SKM-1 (cell line): ENCODE measurements around the gene TRIM40.
"Not testable (repeated sequence)": the region's sequence is repeated elsewhere in the genome, so short reads cannot be mapped to it uniquely, and the experiment has no call there.

Experiments used
- DNase-seq: peaks from one replicate; lab custom pipeline; 2025; ENCODE audit not compliant: unreplicated experiment; lab: John Stamatoyannopoulos, UW

Gene TRIM40

DNA sequence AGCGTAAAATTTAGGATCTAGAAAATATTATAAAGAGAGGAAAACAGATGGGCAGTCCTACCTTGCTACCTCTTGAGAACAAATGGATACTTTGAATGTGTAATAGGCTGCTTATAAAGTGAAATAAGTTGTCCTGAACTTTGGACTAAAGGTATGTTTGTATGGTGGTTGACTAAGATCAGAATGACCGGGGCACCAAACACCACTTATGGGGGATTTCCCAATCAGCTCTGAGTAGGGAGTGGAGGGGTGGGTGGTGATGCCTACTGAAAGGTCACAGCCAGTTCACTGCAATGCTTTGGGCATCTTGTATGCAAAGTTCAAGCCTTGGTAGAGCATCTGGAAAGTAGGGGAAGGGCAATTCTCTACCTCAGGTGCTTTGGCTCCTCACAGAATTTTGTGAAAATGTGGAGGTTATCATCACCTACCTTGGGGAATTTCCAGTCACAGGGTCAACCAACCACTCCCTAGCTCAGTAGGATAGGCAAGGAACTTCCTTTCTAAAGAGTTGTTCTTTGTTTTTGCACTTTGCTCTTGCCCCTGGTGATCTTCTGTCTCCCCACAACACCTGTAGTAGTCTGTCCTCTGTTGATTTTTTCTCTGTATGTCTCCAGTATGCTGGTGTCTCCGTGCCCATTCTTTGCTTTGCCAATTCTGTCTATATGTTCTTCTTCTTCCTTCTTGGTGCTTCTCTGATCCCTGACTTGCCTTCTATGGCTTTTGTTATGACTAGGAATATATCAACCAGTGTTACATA lies 22.8 kb upstream of the TRIM40 start, which contains the start of gene TRIM31:
TRIM31 (minus strand) TSS at position 88 of the 757 bp plus-strand sequence. CDS start 285 bp downstream, outside the sequence.
- no peak for DNase-seq

DNA sequence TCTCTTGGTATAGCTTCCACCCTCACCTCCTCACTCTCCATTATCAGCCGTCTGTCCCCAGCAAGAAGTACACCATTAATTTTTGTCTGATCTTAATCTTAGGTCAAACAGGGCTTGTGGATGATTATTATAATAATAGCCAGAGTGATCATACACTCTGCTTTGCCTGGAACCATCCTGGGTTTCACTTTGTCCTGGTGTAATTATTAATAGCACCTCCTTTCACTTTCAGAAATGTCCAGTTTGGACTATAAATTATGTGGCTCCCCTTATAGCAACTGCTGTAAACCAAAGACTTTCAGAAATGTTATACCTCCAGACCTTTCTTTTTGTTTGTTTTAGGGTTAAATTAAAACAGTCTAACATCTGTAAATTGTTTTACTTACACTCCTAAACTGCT lies 22.1 kb upstream of the TRIM40 start:
- DNase-seq, result no peak

DNA sequence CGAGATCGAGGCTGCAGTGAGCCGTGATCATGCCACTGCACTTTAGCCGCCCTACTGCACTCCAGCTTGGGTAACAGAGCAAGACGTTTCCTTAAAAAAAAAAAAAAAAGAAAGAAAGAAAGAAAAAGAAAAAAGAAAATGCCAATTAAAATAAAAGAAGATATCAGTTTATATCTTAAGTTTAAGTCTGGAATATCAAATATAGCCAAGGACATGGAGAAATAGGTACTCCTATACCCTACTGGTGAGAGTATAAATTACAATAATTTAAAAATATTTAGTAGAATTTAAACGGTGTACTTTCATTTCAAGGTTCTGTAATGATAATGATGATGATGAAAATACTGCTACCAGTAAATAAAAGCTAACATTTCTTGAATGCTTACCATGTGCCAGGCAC lies 19.2 kb upstream of the TRIM40 start:
- no peak for DNase-seq

DNA sequence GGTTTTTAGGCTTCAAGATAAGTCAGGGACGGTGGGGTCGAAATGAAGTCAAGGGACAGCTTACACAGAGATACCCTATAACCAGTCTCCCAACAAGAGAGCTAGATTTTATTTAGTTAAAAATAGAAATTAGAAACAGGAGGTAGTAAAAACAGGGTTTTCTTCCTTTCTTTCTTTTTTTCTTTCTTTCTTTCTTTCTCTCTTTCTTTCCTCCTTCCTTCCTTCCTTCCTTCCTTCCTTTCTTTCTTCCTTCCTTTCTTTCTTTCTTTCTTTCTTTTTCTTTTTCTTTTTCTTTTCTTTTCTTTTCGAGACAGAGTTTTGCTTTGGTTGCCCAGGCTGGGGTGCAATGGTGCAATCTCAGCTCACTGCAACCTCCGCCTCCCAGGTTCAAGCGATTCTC lies 17.2 kb upstream of the TRIM40 start:
- DNase-seq, result not testable (repeated sequence)

DNA sequence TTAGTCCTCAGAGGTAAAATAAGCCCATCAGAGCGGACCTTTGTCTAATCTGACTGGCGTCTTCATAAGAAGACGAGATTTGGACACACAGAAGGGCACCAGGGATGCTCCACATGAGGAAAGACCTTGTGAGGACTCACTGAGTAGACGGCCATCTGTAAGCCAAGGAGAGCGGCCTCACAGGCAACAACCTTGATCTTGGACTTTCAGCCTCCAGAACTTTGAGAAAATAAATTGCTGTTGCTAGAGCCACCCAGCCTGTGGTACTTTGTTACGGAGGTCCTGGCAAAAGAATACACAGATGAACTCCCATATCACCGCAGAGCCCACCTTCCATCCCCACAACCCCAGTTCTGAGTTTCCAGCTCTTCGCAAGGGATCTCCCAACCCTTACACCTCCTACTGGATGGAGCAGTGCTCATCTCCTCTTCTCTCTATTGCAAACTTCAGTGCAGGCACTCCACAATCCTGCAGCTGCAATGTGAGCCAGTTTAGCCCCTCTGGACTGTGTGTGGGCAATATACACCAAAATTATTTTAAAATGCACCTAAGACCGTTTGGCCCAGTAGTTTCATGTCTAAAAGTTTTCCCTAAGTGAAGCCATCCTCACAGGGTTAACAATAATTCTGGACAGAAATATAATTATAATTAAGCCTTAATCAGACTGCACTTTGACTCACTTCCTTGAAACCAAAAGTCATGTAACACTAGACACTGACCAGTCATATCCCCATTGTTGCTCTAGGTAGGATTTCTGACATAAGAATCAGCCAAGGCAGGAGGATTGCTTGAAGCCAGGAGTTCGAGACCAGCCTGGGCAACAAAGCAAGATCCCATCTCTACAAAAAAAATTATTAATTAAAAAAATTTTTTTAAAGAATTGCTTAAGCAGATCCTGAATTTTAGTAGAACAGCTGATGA lies 14.2 kb upstream of the TRIM40 start:
- no peak for DNase-seq

DNA sequence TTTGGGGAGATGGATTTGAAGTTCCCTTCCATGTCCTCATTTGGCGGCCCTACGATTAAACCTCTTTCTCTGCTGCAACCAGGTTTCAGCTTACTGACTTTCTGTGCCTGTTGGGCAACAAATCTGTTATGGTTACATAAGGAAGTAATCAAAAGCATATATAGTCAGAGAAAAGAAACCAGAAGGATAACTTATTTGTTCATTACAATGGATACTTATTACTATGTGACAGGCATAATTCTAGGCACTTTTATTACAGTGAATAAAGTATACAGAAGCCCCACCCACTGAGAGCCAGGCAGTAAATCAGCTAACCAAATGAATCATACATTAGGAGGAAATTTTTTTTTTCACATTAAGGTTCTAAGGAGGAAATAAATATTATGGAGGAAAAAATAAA lies 13.4 kb upstream of the TRIM40 start:
- no peak for DNase-seq

DNA sequence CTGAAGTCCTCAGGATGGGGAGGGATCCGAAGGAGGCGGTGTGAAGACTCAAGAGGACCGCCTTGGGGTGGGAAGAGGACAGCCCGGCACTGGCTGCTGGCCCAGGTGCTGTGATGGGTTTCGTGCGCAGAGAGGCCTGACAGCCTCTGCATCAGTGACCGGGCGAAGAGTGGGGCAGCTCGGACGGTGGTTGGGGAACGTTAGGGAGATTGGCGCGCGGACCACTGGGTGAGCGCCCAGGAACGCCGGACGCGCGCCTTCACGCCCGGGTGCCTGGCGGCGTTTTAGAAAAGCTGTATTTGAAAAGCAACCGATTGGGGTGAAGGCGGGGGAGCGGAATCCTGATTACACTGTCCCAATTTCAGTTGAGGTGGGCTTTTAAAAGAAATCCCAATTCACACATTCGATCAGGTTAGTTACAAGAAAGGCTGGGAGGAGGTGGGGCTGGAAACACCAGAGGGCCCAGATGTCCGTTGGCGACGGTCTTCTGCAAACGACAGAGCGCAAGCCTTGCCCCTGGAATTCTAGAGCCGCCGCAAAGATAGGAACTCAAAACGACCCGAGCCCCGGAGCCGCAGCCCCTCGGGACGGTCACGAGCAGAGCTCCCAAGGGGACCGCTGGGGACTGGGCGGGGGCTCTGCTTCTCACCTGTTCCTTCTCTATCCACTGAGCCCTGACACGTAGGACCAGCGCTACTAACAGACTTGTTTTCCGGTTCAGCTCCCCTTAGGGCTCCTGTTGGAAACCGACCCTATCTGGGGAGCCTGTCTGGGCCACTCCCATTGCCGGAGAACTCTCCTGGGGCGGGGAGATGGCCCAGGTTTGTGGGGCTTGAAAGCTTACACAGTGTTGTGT lies 8.5 kb upstream of the TRIM40 start:
- no peak for DNase-seq

DNA sequence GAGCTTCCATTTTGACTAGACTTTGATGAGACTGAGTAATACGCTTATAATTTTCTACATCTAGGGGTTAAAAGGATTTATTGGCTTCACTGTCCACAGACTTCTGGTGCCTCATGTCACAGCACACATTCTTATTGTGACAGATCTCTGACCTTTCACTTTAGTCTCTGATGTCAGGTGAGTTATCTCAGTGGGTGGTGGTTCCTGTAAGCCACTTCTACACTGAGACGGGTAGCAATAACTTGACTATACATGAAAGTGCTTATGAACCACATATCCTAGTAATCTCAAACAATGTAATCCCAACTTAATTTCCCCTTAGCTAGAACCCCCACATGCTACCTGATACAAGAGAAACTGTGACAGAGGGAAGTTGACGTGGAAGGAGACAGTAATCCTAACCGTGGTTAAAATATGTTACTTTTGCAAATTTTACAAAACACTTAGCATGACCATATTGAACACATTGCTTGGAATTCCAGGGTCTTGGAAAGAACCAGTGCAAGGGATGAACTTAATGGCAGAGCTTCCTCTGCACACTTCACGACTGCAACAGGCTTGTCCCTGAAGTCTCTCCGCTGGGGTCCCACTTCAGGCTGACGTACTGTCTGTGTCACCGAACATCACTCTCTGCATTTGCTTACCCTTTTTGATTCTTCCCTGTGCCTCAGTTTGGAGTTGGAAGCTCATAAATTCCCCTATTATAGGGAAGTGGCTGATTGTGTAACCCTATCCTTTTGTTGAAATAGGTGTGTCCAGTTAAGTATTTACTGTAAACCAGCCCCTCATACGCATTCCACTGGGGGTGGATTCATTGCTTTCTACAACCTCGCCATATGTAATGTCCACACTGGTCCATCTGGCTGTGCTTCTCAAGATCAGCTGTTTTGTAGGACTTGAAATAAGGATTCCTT lies 6.4 kb upstream of the TRIM40 start:
- no peak for DNase-seq

DNA sequence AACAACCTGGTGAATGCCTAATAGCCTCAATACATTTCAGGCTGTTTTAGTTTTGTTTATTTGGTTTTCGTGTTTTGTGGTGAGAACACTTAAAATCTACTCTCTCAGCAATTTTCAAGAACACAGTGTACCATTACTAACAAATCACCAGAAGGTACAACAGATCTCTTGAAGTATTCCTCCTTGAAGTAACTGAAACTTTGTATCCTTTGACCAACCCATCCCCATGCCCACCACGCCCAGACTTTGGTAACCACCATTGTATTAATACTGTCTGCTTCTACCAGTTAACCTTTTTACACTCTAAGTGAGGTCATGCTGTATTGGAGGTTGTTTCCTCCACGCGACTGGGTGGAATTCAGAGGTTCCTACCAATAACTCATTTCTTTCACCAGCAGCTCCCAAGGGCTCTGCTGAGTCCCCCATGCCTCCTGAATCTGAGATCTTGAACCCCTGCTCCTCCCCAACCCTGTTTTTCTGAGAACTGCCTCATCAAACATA lies 5.7 kb upstream of the TRIM40 start:
- DNase-seq, result no peak

DNA sequence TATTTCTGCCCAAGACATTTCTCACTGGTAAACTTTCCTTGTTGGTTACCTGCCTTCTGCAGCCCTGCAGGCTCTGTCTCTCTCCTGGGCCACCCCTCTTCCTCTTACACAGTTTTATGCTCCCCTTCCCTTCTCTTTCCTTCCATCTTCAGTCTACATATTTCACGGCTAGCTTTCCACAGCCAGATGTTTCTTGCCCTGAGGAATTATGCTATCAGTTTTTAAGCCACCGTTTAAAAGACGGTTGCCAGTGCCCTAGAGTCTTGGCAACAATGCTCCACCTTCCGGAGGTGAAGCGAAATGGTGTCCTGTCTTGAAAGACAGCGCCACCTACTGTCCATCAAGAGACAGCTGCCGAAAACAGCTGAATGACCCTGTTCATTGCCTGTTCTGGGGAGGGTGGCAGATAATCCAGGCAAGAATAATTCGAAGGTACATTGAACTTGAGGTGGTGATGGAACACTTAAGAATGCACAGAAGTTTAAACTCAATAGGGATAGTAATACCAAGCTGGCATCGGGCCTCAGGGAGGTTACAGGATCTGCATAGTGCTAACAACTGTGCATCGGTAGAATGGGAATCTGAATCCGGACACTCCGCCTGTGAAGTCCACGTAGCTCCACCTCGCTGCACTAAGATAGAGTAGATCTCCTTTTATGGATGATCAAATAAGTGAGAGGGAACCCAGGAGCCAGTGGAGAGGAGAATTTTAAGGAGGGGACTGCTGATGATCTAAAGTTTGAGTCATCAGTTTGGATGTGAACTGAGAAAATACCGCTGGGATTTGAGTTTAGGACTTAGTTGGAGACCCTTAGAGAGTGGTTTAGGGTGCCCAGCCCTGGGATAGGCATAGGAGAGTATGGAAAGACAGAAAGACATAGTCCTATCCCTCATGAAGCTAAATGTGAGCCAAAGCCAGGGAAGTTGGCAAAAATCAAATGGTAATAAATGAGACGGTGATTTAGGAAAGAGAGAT lies 4.8 kb upstream of the TRIM40 start:
- DNase-seq, result peak; percentile 68

DNA sequence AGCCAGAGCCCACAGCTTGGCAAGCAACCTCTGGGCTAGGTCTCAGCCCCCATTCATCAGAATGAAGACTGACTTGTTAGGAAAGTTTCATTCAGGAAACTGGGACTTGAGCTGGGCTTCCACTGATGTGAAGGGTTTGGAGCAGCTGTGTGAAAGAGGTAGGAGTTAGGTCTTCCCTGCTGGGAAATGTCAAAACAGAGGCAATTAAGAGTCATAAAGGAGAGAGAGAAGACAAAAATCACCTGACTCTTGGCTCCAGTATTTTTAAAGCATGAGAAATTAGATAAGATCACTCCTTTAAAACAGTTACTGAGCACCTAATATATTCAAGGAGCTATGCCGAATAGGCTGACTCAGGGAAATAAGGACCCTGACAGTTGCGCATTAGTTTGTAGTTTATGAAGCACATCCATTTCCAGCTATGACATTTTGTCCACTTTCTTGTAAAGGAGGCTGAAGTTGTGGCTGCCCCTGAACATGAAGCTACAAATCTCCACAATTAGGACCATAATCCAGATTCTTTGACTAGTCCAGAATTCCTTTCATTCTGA lies 3.9 kb upstream of the TRIM40 start:
- no peak for DNase-seq

DNA sequence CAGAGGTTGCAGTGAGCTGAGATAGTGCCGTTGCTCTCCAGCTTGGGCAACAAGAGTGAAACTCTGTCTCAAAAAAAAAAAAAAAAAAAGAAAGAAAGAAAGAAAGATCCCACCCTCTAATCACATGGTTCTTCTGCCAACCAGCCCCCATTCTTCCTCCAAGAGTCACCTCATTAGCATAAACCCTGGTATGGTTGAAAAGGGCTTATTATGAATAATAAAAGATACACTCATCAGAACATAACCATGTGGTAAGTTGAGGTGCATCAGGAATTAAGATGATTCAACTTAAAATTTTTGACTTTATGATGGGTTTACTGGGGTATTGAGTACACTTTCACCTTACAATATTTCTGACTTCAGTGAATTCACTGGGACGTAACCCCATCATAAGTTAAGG lies 793 bp upstream of the TRIM40 start:
- DNase-seq, result no peak

DNA sequence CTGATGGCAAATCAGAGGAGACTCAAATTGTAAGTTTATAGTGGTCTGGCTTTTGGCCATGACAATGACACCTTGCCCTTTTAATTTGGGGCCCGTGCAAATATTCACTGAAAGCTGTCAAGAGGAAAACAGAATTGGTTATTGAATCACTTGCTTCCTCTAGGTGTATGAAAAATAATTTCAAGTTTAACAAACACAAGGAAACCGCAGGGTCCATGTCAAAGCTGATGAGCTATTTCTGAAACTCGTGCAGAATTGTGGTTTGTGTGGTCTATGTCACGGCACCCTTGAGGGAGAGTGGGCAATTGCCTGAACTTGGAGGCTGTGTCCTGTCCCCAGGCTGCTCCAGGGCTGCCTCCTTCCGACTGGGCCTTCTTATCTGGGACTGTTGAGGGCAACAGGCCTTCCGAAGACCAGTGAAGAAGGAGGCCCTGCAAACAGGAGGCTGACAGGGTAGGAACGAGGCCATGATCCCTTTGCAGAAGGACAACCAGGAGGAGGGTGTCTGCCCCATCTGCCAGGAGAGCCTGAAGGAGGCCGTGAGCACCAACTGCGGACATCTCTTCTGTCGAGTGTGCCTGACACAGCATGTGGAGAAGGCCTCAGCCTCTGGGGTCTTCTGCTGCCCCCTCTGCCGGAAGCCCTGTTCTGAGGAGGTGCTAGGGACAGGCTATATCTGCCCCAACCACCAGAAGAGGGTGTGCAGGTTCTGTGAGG lies 788 bp downstream of the TRIM40 start:
- DNase-seq, result no peak

DNA sequence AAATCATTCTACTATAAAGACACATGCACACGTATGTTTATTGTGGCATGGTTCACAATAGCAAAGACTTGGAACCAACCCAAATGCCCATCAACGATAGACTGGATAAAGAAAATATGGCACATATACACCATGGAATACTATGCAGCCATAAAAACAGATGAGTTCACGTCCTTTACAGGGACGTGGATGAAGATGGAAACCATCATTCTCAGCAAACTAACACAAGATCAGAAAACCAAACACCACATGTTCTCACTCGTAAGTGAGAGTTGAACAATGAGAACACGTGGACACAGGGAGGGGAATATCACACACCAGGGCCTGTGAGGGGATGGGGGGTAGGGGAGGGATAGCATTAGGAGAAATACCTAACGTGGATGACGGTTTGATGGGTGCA lies 4.3 kb downstream of the TRIM40 start:
- DNase-seq, result not testable (repeated sequence)

DNA sequence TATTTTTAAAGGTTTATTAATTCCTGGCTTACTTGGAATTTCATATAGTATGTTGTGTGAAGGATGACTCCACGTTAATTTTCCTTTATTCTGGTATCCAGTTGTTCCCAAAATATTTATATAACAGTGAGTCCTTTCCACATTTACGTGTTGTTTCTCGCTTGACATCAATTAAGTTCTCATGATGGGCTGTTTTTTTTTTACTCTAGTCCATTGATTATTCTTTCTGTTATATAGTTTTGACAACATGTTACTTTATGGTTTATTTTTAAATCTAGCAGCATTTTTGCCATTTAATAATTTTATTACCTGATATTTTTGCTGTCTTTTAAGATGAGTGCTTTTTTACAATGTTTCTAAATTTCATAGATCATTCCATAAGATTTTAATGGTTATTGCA lies 6.7 kb downstream of the TRIM40 start:
- DNase-seq, result no peak

DNA sequence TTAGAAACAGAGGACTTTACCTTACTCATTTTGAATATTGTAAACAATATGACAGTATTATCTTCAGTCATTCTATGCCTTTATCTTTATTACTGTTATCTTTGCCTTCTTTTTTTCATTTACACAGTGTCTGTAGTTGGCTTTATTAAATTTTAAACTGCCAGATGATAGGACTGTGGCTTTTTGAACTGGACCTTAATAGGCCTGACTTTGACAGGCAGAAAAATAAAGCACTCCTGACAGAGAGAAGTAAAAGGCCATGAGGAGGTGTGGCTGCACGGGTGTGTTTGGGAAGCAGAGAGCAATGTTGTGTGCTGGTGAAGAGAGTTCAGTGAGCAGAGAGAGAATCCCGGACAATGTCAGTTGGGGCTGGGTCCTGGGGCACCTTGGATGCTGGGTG lies 7.8 kb downstream of the TRIM40 start:
- DNase-seq, result no peak

DNA sequence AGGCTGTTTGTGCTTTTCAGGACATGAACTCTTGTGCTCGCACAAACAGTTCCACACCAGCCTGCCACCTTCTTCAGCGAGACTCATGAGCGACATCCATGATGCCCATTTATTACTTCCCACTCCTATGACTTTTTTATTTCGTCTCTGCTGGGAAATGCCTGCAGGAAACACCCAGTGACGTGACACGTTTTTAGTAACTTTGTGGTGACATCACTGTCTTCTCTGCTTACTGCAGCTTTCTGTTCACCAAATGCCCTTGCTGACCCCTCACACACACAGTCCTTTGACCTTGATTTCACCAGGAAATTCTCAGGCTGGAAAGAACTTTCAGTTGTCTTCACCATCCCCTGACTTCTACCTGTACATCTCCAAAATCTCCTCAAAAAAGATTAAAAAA lies 8.9 kb downstream of the TRIM40 start:
- DNase-seq, result no peak

DNA sequence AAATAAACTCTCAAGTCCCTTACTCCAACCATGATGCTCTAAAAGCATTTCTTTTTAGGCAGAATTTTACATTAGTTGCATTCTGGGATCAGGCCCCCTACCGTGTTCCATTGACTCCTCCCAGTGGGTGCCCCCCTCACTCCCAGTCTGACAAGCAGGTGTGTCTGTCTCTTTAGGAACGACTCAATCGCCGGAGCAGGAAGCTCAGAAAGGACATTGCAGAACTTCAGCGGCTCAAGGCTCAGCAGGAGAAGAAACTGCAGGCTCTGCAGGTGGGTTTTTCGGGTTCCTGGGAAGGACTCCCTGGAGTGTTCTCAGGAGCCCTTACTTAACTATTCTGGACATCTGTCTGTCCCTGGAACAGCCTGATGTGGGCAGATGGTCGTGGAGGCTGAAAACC lies 9.9 kb downstream of the TRIM40 start:
- no peak for DNase-seq
